ENCODE measurements around the gene ARHGAP27. TPM values are rescaled to one million over a fixed set of nuclear protein-coding genes. Genes with fewer than 3 reads are reported as not detected.
"Not testable (repeated sequence)": the region's sequence is repeated elsewhere in the genome, so short reads cannot be mapped to it uniquely, and the experiment has no call there.

The ARHGAP27 gene
- total and polyA plus RNA-seq, 2 of the 13 experiments (the other 11 are each of a cell fraction or from before 2014, with no cell fraction given): 15.5 to 18.9 TPM

- H4K20me1 ChIP-seq (ENCODE audit: insufficient read depth, low read length); in situ Hi-C loops (cut with HindIII; ENCODE audit: extremely low pct_ligation_motif_present, low pct_unique_long_range_greater_than_20kb); H3K27ac ChIP-seq (ENCODE audit: extremely low read length, insufficient read depth, low read length); POLR2A ChIA-PET; ATAC-seq; H3K36me3 ChIP-seq (replicated peaks in 1 of 2; ENCODE audit: control insufficient read depth in 1 of 2, insufficient read depth in 2 of 2, low read length in 2 of 2); H2AFZ ChIP-seq (ENCODE audit: low read length); H3K4me2 ChIP-seq (ENCODE audit: low read depth, low read length); H3K9ac ChIP-seq (ENCODE audit: insufficient read depth, low read depth, low read length); H3K27me3 ChIP-seq (ENCODE audit: control insufficient read depth in 1 of 2, insufficient read depth in 2 of 2, low read length in 2 of 2); H3K4me3 ChIP-seq (replicated peaks in 1 of 3; ENCODE audit: insufficient read depth in 1 of 3, low read depth in 2 of 3, low read length in 3 of 3); intact Hi-C loops (cut with micrococcal nuclease; ENCODE audit: unreplicated experiment); H3K9me3 ChIP-seq (ENCODE audit: low read length); CTCF ChIA-PET (ENCODE audit: low intra/inter-chr PET ratio, low total read pairs); H3K79me2 ChIP-seq (ENCODE audit: insufficient read depth, low read length); BruUV-seq (replicated peaks); FAIRE-seq; DNase-seq (ENCODE audit: low spot score): not testable (repeated sequence)
- WGBS (ENCODE audit: low lambda C conversion rate): 93% methylated on average over 10 of the region's 14 CpGs
- H3K4me1 ChIP-seq (ENCODE audit: insufficient read depth, low read length): peaks cover 10% of the 10 kb centered on the region
Measured at GRCh38 chr17:45475436-45475835, 42.8 kb upstream of the ARHGAP27 start.

GRCh38 chr17:45472249-45472648 is 39.6 kb upstream of the ARHGAP27 start:
- H3K27ac ChIP-seq (ENCODE audit: extremely low read length, insufficient read depth, low read length); H3K9ac ChIP-seq (ENCODE audit: insufficient read depth, low read depth, low read length); intact Hi-C loops (cut with micrococcal nuclease; ENCODE audit: unreplicated experiment); H3K79me2 ChIP-seq (ENCODE audit: insufficient read depth, low read length); POLR2A ChIA-PET; H3K4me2 ChIP-seq (ENCODE audit: low read depth, low read length); H3K36me3 ChIP-seq (replicated peaks in 1 of 2; ENCODE audit: control insufficient read depth in 1 of 2, insufficient read depth in 2 of 2, low read length in 2 of 2); H3K4me3 ChIP-seq (replicated peaks in 1 of 3; ENCODE audit: insufficient read depth in 1 of 3, low read depth in 2 of 3, low read length in 3 of 3); CTCF ChIA-PET (ENCODE audit: low intra/inter-chr PET ratio, low total read pairs); H4K20me1 ChIP-seq (ENCODE audit: insufficient read depth, low read length); in situ Hi-C loops (cut with HindIII; ENCODE audit: extremely low pct_ligation_motif_present, low pct_unique_long_range_greater_than_20kb); BruUV-seq (replicated peaks); H3K9me3 ChIP-seq (ENCODE audit: low read length); H2AFZ ChIP-seq (ENCODE audit: low read length); H3K27me3 ChIP-seq (ENCODE audit: control insufficient read depth in 1 of 2, insufficient read depth in 2 of 2, low read length in 2 of 2); TF ChIP-seq FOXP1 (IDR thresholded peaks at IDR 0.05): not testable (repeated sequence)
- DNase-seq (ENCODE audit: low spot score) (peak; percentile 41), ATAC-seq (peak; percentile 89), FAIRE-seq (peak; percentile 94)
- 21% methylated on average over 3 of the region's 3 CpGs for WGBS (ENCODE audit: low lambda C conversion rate)
- H3K4me1 ChIP-seq (ENCODE audit: insufficient read depth, low read length): peaks cover 10% of the 10 kb centered on the region
- TF ChIP-seq ZBTB20 (CRISPR knock-in tag; IDR thresholded peaks at IDR 0.05; ENCODE audit: borderline replicate concordance, low read depth) (peak; percentile 88), ZMYM4 (CRISPR knock-in tag; IDR thresholded peaks at IDR 0.05) (0 out of 2 replicates have a peak, but pooled peaks have one; percentile 14), HNF4A (CRISPR knock-in tag; IDR thresholded peaks at IDR 0.05) (peak; percentile 57), FOXP1 (CRISPR knock-in tag; IDR thresholded peaks at IDR 0.05) (peak; percentile 37; the same call in 1 of the 2 replicates), NR2C2 (CRISPR knock-in tag; IDR thresholded peaks at IDR 0.05; ENCODE audit: borderline replicate concordance) (peak; percentile 83), GATAD2A (CRISPR knock-in tag; IDR thresholded peaks at IDR 0.05) (peak; percentile 49; the same call in 1 of the 2 replicates), PAXIP1 (CRISPR knock-in tag; conservative IDR thresholded peaks at IDR 0.05) (0 out of 2 replicates have a peak, but pooled peaks have one; percentile 17), ARID4A (CRISPR knock-in tag; IDR thresholded peaks at IDR 0.05; ENCODE audit: borderline replicate concordance) (peak; percentile 33; the same call in 1 of the 2 replicates)

Measured in HepG2 (cell line).